ENCODE results near the gene ZNF135. TPM values are rescaled to one million over a fixed set of nuclear protein-coding genes. Genes with fewer than 3 reads are reported as not detected.

ZNF135 gene
- total RNA-seq, 1 donor from 2014 or later, result 16.6 TPM

- TF ChIP-seq CTCF (IDR thresholded peaks at IDR 0.05; ENCODE audit: partially characterized antibody, unreplicated experiment), result no peak
- H3K9me3 Mint-ChIP-seq (ENCODE audit: unreplicated experiment), result peaks cover 5% of the 10 kb centered on the region
- H3K36me3 Mint-ChIP-seq (ENCODE audit: unreplicated experiment), result peaks cover 10% of the 10 kb centered on the region
- no peak overlapping the region for H3K4me3 Mint-ChIP-seq (ENCODE audit: unreplicated experiment)
- DNase-seq, result no peak
- no peaks in the 10 kb centered on the region for H3K4me1 Mint-ChIP-seq (ENCODE audit: low read depth, unreplicated experiment)
- no peak overlapping the region for H3K27ac Mint-ChIP-seq (ENCODE audit: unreplicated experiment)
- H3K27me3 Mint-ChIP-seq (ENCODE audit: unreplicated experiment), result peaks cover 2% of the 10 kb centered on the region
Measured at GRCh38 chr19:58089846-58090245, 30.8 kb downstream of the ZNF135 start.

GRCh38 chr19:58091251-58091995, 32.3 kb downstream of the ZNF135 start:
- H3K9me3 Mint-ChIP-seq (ENCODE audit: unreplicated experiment), result peaks cover 5% of the 10 kb centered on the region
- H3K27me3 Mint-ChIP-seq (ENCODE audit: unreplicated experiment), result peaks cover 2% of the 10 kb centered on the region

GRCh38 chr19:58093071-58093470, 34.0 kb downstream of the ZNF135 start:
- no peak overlapping the region for H3K4me3 Mint-ChIP-seq (ENCODE audit: unreplicated experiment)
- no peak overlapping the region for H3K27ac Mint-ChIP-seq (ENCODE audit: unreplicated experiment)
- no peak for DNase-seq
- H3K27me3 Mint-ChIP-seq (ENCODE audit: unreplicated experiment), result peaks cover under 1% of the 10 kb centered on the region
- no peak for TF ChIP-seq CTCF (IDR thresholded peaks at IDR 0.05; ENCODE audit: partially characterized antibody, unreplicated experiment)
- peaks cover 15% of the 10 kb centered on the region for H3K36me3 Mint-ChIP-seq (ENCODE audit: unreplicated experiment)
- H3K4me1 Mint-ChIP-seq (ENCODE audit: low read depth, unreplicated experiment), result no peaks in the 10 kb centered on the region
- H3K9me3 Mint-ChIP-seq (ENCODE audit: unreplicated experiment), result peaks cover 9% of the 10 kb centered on the region

More at GRCh38 chr19:58091251-58091995, 32.3 kb downstream of the ZNF135 start:
- no peak for TF ChIP-seq CTCF (IDR thresholded peaks at IDR 0.05; ENCODE audit: partially characterized antibody, unreplicated experiment)
- Mint-ChIP-seq H3K4me1 (ENCODE audit: low read depth, unreplicated experiment) (no peaks in the 10 kb centered on the region), H3K4me3 (ENCODE audit: unreplicated experiment) (no peak overlapping the region), H3K36me3 (ENCODE audit: unreplicated experiment) (peaks cover 15% of the 10 kb centered on the region), H3K27ac (ENCODE audit: unreplicated experiment) (no peak overlapping the region)
- DNase-seq, result no peak

- TF ChIP-seq CTCF (IDR thresholded peaks at IDR 0.05; ENCODE audit: partially characterized antibody, unreplicated experiment), result no peak
- H3K4me1 Mint-ChIP-seq (ENCODE audit: low read depth, unreplicated experiment), result peaks cover 4% of the 10 kb centered on the region
- peaks cover 15% of the 10 kb centered on the region for H3K36me3 Mint-ChIP-seq (ENCODE audit: unreplicated experiment)
- H3K4me3 Mint-ChIP-seq (ENCODE audit: unreplicated experiment), result no peak overlapping the region
- no peak for DNase-seq
- peaks cover 12% of the 10 kb centered on the region for H3K9me3 Mint-ChIP-seq (ENCODE audit: unreplicated experiment)
- H3K27me3 Mint-ChIP-seq (ENCODE audit: unreplicated experiment), result no peaks in the 10 kb centered on the region
- H3K27ac Mint-ChIP-seq (ENCODE audit: unreplicated experiment), result no peak overlapping the region
Measured at GRCh38 chr19:58095328-58095727, 36.2 kb downstream of the ZNF135 start.

GRCh38 chr19:58096884-58097283, 37.8 kb downstream of the ZNF135 start:
- Mint-ChIP-seq H3K27ac (ENCODE audit: unreplicated experiment) (peak overlapping the region; percentile 17), H3K9me3 (ENCODE audit: unreplicated experiment) (peaks cover 12% of the 10 kb centered on the region)
- no peak for DNase-seq

More at GRCh38 chr19:58096884-58097283, 37.8 kb downstream of the ZNF135 start:
- TF ChIP-seq CTCF (IDR thresholded peaks at IDR 0.05; ENCODE audit: partially characterized antibody, unreplicated experiment), result no peak
- Mint-ChIP-seq H3K27me3 (ENCODE audit: unreplicated experiment) (no peaks in the 10 kb centered on the region), H3K4me3 (ENCODE audit: unreplicated experiment) (peak overlapping the region; percentile 78), H3K4me1 (ENCODE audit: low read depth, unreplicated experiment) (peaks cover 4% of the 10 kb centered on the region), H3K36me3 (ENCODE audit: unreplicated experiment) (peaks cover 12% of the 10 kb centered on the region)

Measured in glutamatergic neuron (in vitro differentiated cells).